Esophagus squamous epithelium (tissue), 5 donors: ENCODE data around the gene POLR2M. TPM values are rescaled to one million over a fixed set of nuclear protein-coding genes. Genes with fewer than 3 reads are reported as not detected.

ENCODE experiments used
- DNase-seq: peaks from one replicate; lab custom pipeline; 2025; lab: John Stamatoyannopoulos, UW
- H3K27ac ChIP-seq, 4 donors: fragments of 200-600 bp; sonication (generic); one replicate each; pipeline ENCODE4 v1.5.1; 2016 to 2019; ENCODE audit warnings: mild to moderate bottlenecking in 1 of 4
- H3K27me3 ChIP-seq, 4 donors: fragments of 200-600 bp; sonication (generic); 1 replicate in 3 of 4; 2 replicates in 1 of 4; pipeline versions ENCODE4 v1.5.1 to v1.6.0; 2017 to 2021; ENCODE audit warnings: antibody characterized with exemption in 1 of 4
- H3K36me3 ChIP-seq, 3 donors: fragments of 200-600 bp; sonication (generic); one replicate each; pipeline ENCODE4 v1.5.1; 2016 to 2019
- H3K4me1 ChIP-seq, 3 donors: fragments of 200-600 bp; sonication (generic); one replicate each; pipeline ENCODE4 v1.5.1; 2017 to 2019
- H3K4me3 ChIP-seq, 4 donors: fragments of 200-600 bp; sonication (generic); 1 replicate in 3 of 4; 2 replicates in 1 of 4; pipeline ENCODE4 v1.5.1; 2016 to 2019; ENCODE audit warnings: mild to moderate bottlenecking in 2 of 4, moderate library complexity in 1 of 4
- H3K9me3 ChIP-seq, 3 donors: fragments of 200-600 bp; sonication (generic); one replicate each; pipeline ENCODE4 v1.5.1; 2016 to 2019
- POLR2A ChIP-seq, 4 donors: fragments of 450-650 bp; IDR thresholded peaks; one replicate each; pipeline ENCODE4 v1.6.1; 2017; ENCODE audit warnings: antibody characterized with exemption in 4 of 4, mild to moderate bottlenecking in 4 of 4, moderate library complexity in 3 of 4
- WGBS, 2 donors: methylation state at CpG; one replicate each; pipeline ENCODE4 v1.1.5; 2018; 5-methylcytosine and 5-hydroxymethylcytosine counted together
- intact Hi-C: fragments of 100-400 bp; cut with DNase I; formaldehyde crosslinking; loops from one replicate; pipeline ENCODE4 v1.15.0; 2022
- total RNA-seq, 4 donors: library from RNA; depleted of rRNA; stranded (reverse); fragments of >200 nt; gene quantifications; one replicate each; pipeline ENCODE4 v1.1.0, GENCODE V29; 2016
- TF ChIP-seq, protein P1 (sequence below), 6 experiments: fragments of 450-650 bp in 4 of 6; fragments of 200-600 bp in 2 of 6; sonication (generic) in 2 of 6; IDR thresholded peaks; one replicate each; pipeline ENCODE4 v1.5.1; 2016 to 2019; ENCODE audit warnings: antibody characterized with exemption in 6 of 6, mild to moderate bottlenecking in 4 of 6, moderate library complexity in 4 of 6
- donor health status: DM: yes; HTN: yes; CAD: no.

Gene POLR2M
- total RNA-seq, 4 donors from 2014 or later: 14.5 to 839 (median 71.7) TPM

GRCh38 chr15:57734860-57735259, 28.3 kb downstream of the POLR2M start:
- no peaks in the 10 kb centered on the region for H3K9me3 ChIP-seq
- WGBS, 2 donors: 64 to 69% methylated on average over 2 of the region's 2 CpGs
- H3K27me3 ChIP-seq: no peaks in the 10 kb centered on the region
- H3K27ac ChIP-seq: no peak overlapping the region
- intact Hi-C loops: no loop called here
- no peak overlapping the region for H3K4me3 ChIP-seq
- no peaks in the 10 kb centered on the region for H3K36me3 ChIP-seq
- TF ChIP-seq, protein P1, sequence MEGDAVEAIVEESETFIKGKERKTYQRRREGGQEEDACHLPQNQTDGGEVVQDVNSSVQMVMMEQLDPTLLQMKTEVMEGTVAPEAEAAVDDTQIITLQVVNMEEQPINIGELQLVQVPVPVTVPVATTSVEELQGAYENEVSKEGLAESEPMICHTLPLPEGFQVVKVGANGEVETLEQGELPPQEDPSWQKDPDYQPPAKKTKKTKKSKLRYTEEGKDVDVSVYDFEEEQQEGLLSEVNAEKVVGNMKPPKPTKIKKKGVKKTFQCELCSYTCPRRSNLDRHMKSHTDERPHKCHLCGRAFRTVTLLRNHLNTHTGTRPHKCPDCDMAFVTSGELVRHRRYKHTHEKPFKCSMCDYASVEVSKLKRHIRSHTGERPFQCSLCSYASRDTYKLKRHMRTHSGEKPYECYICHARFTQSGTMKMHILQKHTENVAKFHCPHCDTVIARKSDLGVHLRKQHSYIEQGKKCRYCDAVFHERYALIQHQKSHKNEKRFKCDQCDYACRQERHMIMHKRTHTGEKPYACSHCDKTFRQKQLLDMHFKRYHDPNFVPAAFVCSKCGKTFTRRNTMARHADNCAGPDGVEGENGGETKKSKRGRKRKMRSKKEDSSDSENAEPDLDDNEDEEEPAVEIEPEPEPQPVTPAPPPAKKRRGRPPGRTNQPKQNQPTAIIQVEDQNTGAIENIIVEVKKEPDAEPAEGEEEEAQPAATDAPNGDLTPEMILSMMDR (IDR thresholded peaks at IDR 0.05): no peak
- no peak for TF ChIP-seq POLR2A (IDR thresholded peaks at IDR 0.05)
- DNase-seq: no peak
- peaks cover 0 to 6% (median 0%) of the 10 kb centered on the region in 3 donors for H3K4me1 ChIP-seq

DNA sequence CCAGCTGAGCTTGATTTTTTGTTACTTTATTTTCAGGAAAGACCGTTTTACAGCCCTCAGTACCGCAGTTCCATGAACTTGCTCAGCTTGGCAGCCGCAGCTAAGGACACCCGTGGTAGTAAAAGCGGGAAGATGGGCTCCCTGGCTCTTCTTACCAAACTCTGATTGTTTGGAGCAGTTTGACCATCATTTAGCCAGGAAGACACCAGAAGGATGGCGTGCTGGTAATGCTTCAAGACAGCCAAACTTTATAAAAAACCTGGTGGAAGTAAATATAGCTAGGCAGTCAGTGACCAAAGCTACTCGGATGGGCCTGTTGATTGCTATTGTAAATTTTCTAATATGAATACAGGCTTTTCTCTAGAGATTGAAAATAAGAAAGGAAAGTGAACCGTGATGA, 28.9 kb downstream of the POLR2M start:
- no peaks in the 10 kb centered on the region for H3K9me3 ChIP-seq
- intact Hi-C loops: no loop called here
- H3K4me1 ChIP-seq: peaks cover 0 to 6% (median 0%) of the 10 kb centered on the region in 3 donors
- H3K27ac ChIP-seq: no peak overlapping the region
- H3K27me3 ChIP-seq: no peaks in the 10 kb centered on the region
- DNase-seq: no peak
- H3K36me3 ChIP-seq: no peaks in the 10 kb centered on the region
- TF ChIP-seq, protein P1 (IDR thresholded peaks at IDR 0.05): no peak
- TF ChIP-seq POLR2A (IDR thresholded peaks at IDR 0.05): no peak
- WGBS, 2 donors: 75 to 90% methylated on average over 8 of the region's 8 CpGs
- no peak overlapping the region for H3K4me3 ChIP-seq

- Histone ChIP-seq H3K27ac (no peak overlapping the region), H3K4me3 (no peak overlapping the region), H3K27me3 (no peaks in the 10 kb centered on the region), H3K4me1 (peaks cover 0 to 6% (median 0%) of the 10 kb centered on the region in 3 donors), H3K9me3 (no peaks in the 10 kb centered on the region), H3K36me3 (no peaks in the 10 kb centered on the region)
- TF ChIP-seq, protein P1 (IDR thresholded peaks at IDR 0.05): no peak
- TF ChIP-seq POLR2A (IDR thresholded peaks at IDR 0.05): no peak
- 91 to 93% methylated on average over 4 of the region's 4 CpGs for WGBS, 2 donors
- DNase-seq: no peak
- intact Hi-C loops: no loop called here
Observed at GRCh38 chr15:57735891-57736290, 29.4 kb downstream of the POLR2M start.

DNA sequence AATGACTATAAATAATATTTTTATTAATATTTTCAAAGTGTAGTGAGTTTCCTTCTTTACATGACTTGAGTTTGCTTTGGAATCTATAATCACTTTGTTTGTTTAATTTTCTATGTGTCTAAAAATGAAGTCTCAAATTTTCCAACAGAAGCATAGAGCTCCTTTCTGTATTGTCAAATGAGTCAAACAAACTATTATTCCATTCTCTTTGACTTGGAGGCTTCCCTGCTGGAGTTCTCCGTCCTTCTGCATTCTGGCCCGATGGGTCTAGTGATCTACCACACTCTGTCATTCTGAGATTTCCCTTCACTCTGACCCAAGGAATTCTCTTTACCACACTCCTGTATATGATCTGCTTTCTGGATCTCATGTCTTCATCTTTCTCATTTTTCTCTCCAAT, 30.1 kb downstream of the POLR2M start:
- WGBS, 2 donors: 85 to 88% methylated on average over 2 of the region's 2 CpGs
- no peak overlapping the region for H3K4me3 ChIP-seq
- TF ChIP-seq, protein P1 (IDR thresholded peaks at IDR 0.05): no peak
- TF ChIP-seq POLR2A (IDR thresholded peaks at IDR 0.05): no peak
- no peaks in the 10 kb centered on the region for H3K36me3 ChIP-seq
- DNase-seq: no peak
- H3K27ac ChIP-seq: no peak overlapping the region
- H3K9me3 ChIP-seq: no peaks in the 10 kb centered on the region
- H3K27me3 ChIP-seq: no peaks in the 10 kb centered on the region
- peaks cover 0 to 6% (median 0%) of the 10 kb centered on the region in 3 donors for H3K4me1 ChIP-seq
- intact Hi-C loops: no loop called here

- no peak overlapping the region for H3K27ac ChIP-seq
- WGBS, 2 donors: 88 to 91% methylated on average over 1 of the region's 1 CpG
- TF ChIP-seq, protein P1 (IDR thresholded peaks at IDR 0.05): no peak
- TF ChIP-seq POLR2A (IDR thresholded peaks at IDR 0.05): no peak
- H3K36me3 ChIP-seq: no peaks in the 10 kb centered on the region
- DNase-seq: no peak
- H3K9me3 ChIP-seq: no peaks in the 10 kb centered on the region
- no peaks in the 10 kb centered on the region for H3K4me1 ChIP-seq
- H3K4me3 ChIP-seq: no peak overlapping the region
- intact Hi-C loops: no loop called here
- no peaks in the 10 kb centered on the region for H3K27me3 ChIP-seq
Observed at GRCh38 chr15:57738734-57739237, 32.3 kb downstream of the POLR2M start.
